Activated CD4-positive, CD25-positive, alpha-beta regulatory T cell treated with anti-CD3 and anti-CD28 coated beads, Interleukin-2, amount 50 U/mL, for 16 hours (primary cell): Measurements from ENCODE around the gene TRPM8.

ENCODE experiments used
- DNase-seq: peaks from one replicate; pipeline ENCODE4 v3.0.0-alpha.2; 2020; ENCODE audit warnings: low read depth, low spot score

Gene TRPM8

GRCh38 chr2:234001380-234002160 lies 84.4 kb downstream of the TRPM8 start:
- no peak for DNase-seq

- DNase-seq = no peak
These were observed 85.1 kb downstream of the TRPM8 start for GRCh38 chr2:234002281-234002680.

GRCh38 chr2:234003972-234004617 lies 86.9 kb downstream of the TRPM8 start:
- no peak for DNase-seq

- no peak for DNase-seq
These were observed 88.0 kb downstream of the TRPM8 start for GRCh38 chr2:234005126-234005525.

GRCh38 chr2:234006501-234006900 lies 89.3 kb downstream of the TRPM8 start:
- no peak for DNase-seq

GRCh38 chr2:234014427-234014826 lies 97.3 kb downstream of the TRPM8 start:
- no peak for DNase-seq

GRCh38 chr2:234015861-234016260 lies 98.7 kb downstream of the TRPM8 start:
- DNase-seq = no peak

- no peak for DNase-seq
These were observed 102.7 kb downstream of the TRPM8 start for GRCh38 chr2:234019896-234020295.

- DNase-seq = no peak
These were observed 103.2 kb downstream of the TRPM8 start for GRCh38 chr2:234020332-234020731.

GRCh38 chr2:234022424-234022823 lies 105.3 kb downstream of the TRPM8 start:
- no peak for DNase-seq

GRCh38 chr2:234024304-234024703 lies 107.1 kb downstream of the TRPM8 start:
- no peak for DNase-seq

- DNase-seq = no peak
These were observed 108.3 kb downstream of the TRPM8 start for GRCh38 chr2:234025466-234025865.

- no peak for DNase-seq
These were observed 108.8 kb downstream of the TRPM8 start for GRCh38 chr2:234025891-234026401.

- DNase-seq = no peak
These were observed 109.6 kb downstream of the TRPM8 start for GRCh38 chr2:234026693-234027254.

GRCh38 chr2:234027641-234028040 lies 110.5 kb downstream of the TRPM8 start:
- no peak for DNase-seq

GRCh38 chr2:234029150-234029733 lies 112.1 kb downstream of the TRPM8 start:
- DNase-seq = no peak

GRCh38 chr2:234031207-234031606 lies 114.0 kb downstream of the TRPM8 start:
- no peak for DNase-seq

GRCh38 chr2:234032279-234032856 lies 115.2 kb downstream of the TRPM8 start:
- DNase-seq = no peak

- no peak for DNase-seq
These were observed 116.0 kb downstream of the TRPM8 start for GRCh38 chr2:234033174-234033573.

- DNase-seq = no peak
These were observed 116.7 kb downstream of the TRPM8 start for GRCh38 chr2:234033885-234034284.

GRCh38 chr2:234038076-234038802 lies 121.1 kb downstream of the TRPM8 start:
- DNase-seq = no peak
